ENCODE data around the gene ZC3HAV1L.
"Not testable (repeated sequence)": the region's sequence is repeated elsewhere in the genome, so short reads cannot be mapped to it uniquely, and the experiment has no call there.

ZC3HAV1L gene

GRCh38 chr7:139055674-139056073, 19.8 kb upstream of the ZC3HAV1L start:
- no peaks in the 10 kb centered on the region for H3K27me3 ChIP-seq (replicated peaks; ENCODE audit: control insufficient read depth, insufficient read depth, low read length, poor library complexity, severe bottlenecking)
- peaks cover 92% of the 10 kb centered on the region for H3K36me3 ChIP-seq (ENCODE audit: control insufficient read depth, insufficient read depth, low read length)
- no peak for DNase-seq
- H3K27ac ChIP-seq (ENCODE audit: insufficient read depth, low read length, poor library complexity, severe bottlenecking) = no peak overlapping the region
- no peaks in the 10 kb centered on the region for H3K9me3 ChIP-seq (ENCODE audit: control insufficient read depth, low read length)
- H3K4me1 ChIP-seq (ENCODE audit: control insufficient read depth, insufficient read depth, low read length, poor library complexity, severe bottlenecking) = no peaks in the 10 kb centered on the region
- no peak overlapping the region for H3K4me3 ChIP-seq (ENCODE audit: insufficient read depth, low read depth, low read length, poor library complexity, severe bottlenecking)

- not testable (repeated sequence) for H3K9me3 ChIP-seq (ENCODE audit: control insufficient read depth, low read length)
Observed at GRCh38 chr7:139054656-139055055, 18.8 kb upstream of the ZC3HAV1L start.

GRCh38 chr7:139054101-139054500, 18.3 kb upstream of the ZC3HAV1L start:
- H3K27me3 ChIP-seq (replicated peaks; ENCODE audit: control insufficient read depth, insufficient read depth, low read length, poor library complexity, severe bottlenecking) = no peaks in the 10 kb centered on the region
- no peak overlapping the region for H3K4me3 ChIP-seq (ENCODE audit: insufficient read depth, low read depth, low read length, poor library complexity, severe bottlenecking)
- H3K9me3 ChIP-seq (ENCODE audit: control insufficient read depth, low read length) = no peaks in the 10 kb centered on the region
- no peak for DNase-seq
- H3K27ac ChIP-seq (ENCODE audit: insufficient read depth, low read length, poor library complexity, severe bottlenecking) = no peak overlapping the region
- H3K4me1 ChIP-seq (ENCODE audit: control insufficient read depth, insufficient read depth, low read length, poor library complexity, severe bottlenecking) = no peaks in the 10 kb centered on the region
- H3K36me3 ChIP-seq (ENCODE audit: control insufficient read depth, insufficient read depth, low read length) = peaks cover 89% of the 10 kb centered on the region

More at GRCh38 chr7:139054656-139055055, 18.8 kb upstream of the ZC3HAV1L start:
- DNase-seq; H3K27me3 ChIP-seq (replicated peaks; ENCODE audit: control insufficient read depth, insufficient read depth, low read length, poor library complexity, severe bottlenecking); H3K4me1 ChIP-seq (ENCODE audit: control insufficient read depth, insufficient read depth, low read length, poor library complexity, severe bottlenecking); H3K4me3 ChIP-seq (ENCODE audit: insufficient read depth, low read depth, low read length, poor library complexity, severe bottlenecking); H3K27ac ChIP-seq (ENCODE audit: insufficient read depth, low read length, poor library complexity, severe bottlenecking): not testable (repeated sequence)
- H3K36me3 ChIP-seq (ENCODE audit: control insufficient read depth, insufficient read depth, low read length) = peaks cover 89% of the 10 kb centered on the region

GRCh38 chr7:139051655-139052054, 15.8 kb upstream of the ZC3HAV1L start:
- Histone ChIP-seq H3K4me3 (ENCODE audit: insufficient read depth, low read depth, low read length, poor library complexity, severe bottlenecking) (no peak overlapping the region), H3K4me1 (ENCODE audit: control insufficient read depth, insufficient read depth, low read length, poor library complexity, severe bottlenecking) (peaks cover 3% of the 10 kb centered on the region), H3K9me3 (ENCODE audit: control insufficient read depth, low read length) (no peaks in the 10 kb centered on the region), H3K36me3 (ENCODE audit: control insufficient read depth, insufficient read depth, low read length) (peaks cover 89% of the 10 kb centered on the region), H3K27ac (ENCODE audit: insufficient read depth, low read length, poor library complexity, severe bottlenecking) (no peak overlapping the region), H3K27me3 (replicated peaks; ENCODE audit: control insufficient read depth, insufficient read depth, low read length, poor library complexity, severe bottlenecking) (no peaks in the 10 kb centered on the region)
- DNase-seq = no peak

- H3K4me1 ChIP-seq (ENCODE audit: control insufficient read depth, insufficient read depth, low read length, poor library complexity, severe bottlenecking) = peaks cover 16% of the 10 kb centered on the region
- no peaks in the 10 kb centered on the region for H3K27me3 ChIP-seq (replicated peaks; ENCODE audit: control insufficient read depth, insufficient read depth, low read length, poor library complexity, severe bottlenecking)
- no peaks in the 10 kb centered on the region for H3K9me3 ChIP-seq (ENCODE audit: control insufficient read depth, low read length)
- no peak for DNase-seq
- H3K4me3 ChIP-seq (ENCODE audit: insufficient read depth, low read depth, low read length, poor library complexity, severe bottlenecking) = no peak overlapping the region
- no peak overlapping the region for H3K27ac ChIP-seq (ENCODE audit: insufficient read depth, low read length, poor library complexity, severe bottlenecking)
- H3K36me3 ChIP-seq (ENCODE audit: control insufficient read depth, insufficient read depth, low read length) = peaks cover 82% of the 10 kb centered on the region
Observed at GRCh38 chr7:139049936-139050335, 14.1 kb upstream of the ZC3HAV1L start.

GRCh38 chr7:139049111-139049510, 13.3 kb upstream of the ZC3HAV1L start:
- no peaks in the 10 kb centered on the region for H3K9me3 ChIP-seq (ENCODE audit: control insufficient read depth, low read length)
- no peaks in the 10 kb centered on the region for H3K27me3 ChIP-seq (replicated peaks; ENCODE audit: control insufficient read depth, insufficient read depth, low read length, poor library complexity, severe bottlenecking)
- no peak for DNase-seq
- peaks cover 77% of the 10 kb centered on the region for H3K36me3 ChIP-seq (ENCODE audit: control insufficient read depth, insufficient read depth, low read length)
- no peak overlapping the region for H3K27ac ChIP-seq (ENCODE audit: insufficient read depth, low read length, poor library complexity, severe bottlenecking)
- no peak overlapping the region for H3K4me3 ChIP-seq (ENCODE audit: insufficient read depth, low read depth, low read length, poor library complexity, severe bottlenecking)
- peaks cover 24% of the 10 kb centered on the region for H3K4me1 ChIP-seq (ENCODE audit: control insufficient read depth, insufficient read depth, low read length, poor library complexity, severe bottlenecking)

GRCh38 chr7:139047970-139048369, 12.1 kb upstream of the ZC3HAV1L start:
- H3K27ac ChIP-seq (ENCODE audit: insufficient read depth, low read length, poor library complexity, severe bottlenecking) = no peak overlapping the region
- H3K4me1 ChIP-seq (ENCODE audit: control insufficient read depth, insufficient read depth, low read length, poor library complexity, severe bottlenecking) = peaks cover 31% of the 10 kb centered on the region
- DNase-seq = no peak
- H3K9me3 ChIP-seq (ENCODE audit: control insufficient read depth, low read length) = no peaks in the 10 kb centered on the region
- no peaks in the 10 kb centered on the region for H3K27me3 ChIP-seq (replicated peaks; ENCODE audit: control insufficient read depth, insufficient read depth, low read length, poor library complexity, severe bottlenecking)
- peaks cover 65% of the 10 kb centered on the region for H3K36me3 ChIP-seq (ENCODE audit: control insufficient read depth, insufficient read depth, low read length)
- H3K4me3 ChIP-seq (ENCODE audit: insufficient read depth, low read depth, low read length, poor library complexity, severe bottlenecking) = no peak overlapping the region

- Histone ChIP-seq H3K36me3 (ENCODE audit: control insufficient read depth, insufficient read depth, low read length) (peaks cover 48% of the 10 kb centered on the region), H3K27ac (ENCODE audit: insufficient read depth, low read length, poor library complexity, severe bottlenecking) (no peak overlapping the region), H3K4me1 (ENCODE audit: control insufficient read depth, insufficient read depth, low read length, poor library complexity, severe bottlenecking) (peaks cover 31% of the 10 kb centered on the region), H3K27me3 (replicated peaks; ENCODE audit: control insufficient read depth, insufficient read depth, low read length, poor library complexity, severe bottlenecking) (no peaks in the 10 kb centered on the region), H3K9me3 (ENCODE audit: control insufficient read depth, low read length) (no peaks in the 10 kb centered on the region), H3K4me3 (ENCODE audit: insufficient read depth, low read depth, low read length, poor library complexity, severe bottlenecking) (no peak overlapping the region)
- DNase-seq = no peak
Observed at GRCh38 chr7:139046143-139046542, 10.3 kb upstream of the ZC3HAV1L start.

GRCh38 chr7:139044813-139045794, 9.3 kb upstream of the ZC3HAV1L start:
- peak overlapping the region; percentile 35 for H3K27ac ChIP-seq (ENCODE audit: insufficient read depth, low read length, poor library complexity, severe bottlenecking)
- H3K36me3 ChIP-seq (ENCODE audit: control insufficient read depth, insufficient read depth, low read length) = peaks cover 38% of the 10 kb centered on the region
- H3K4me1 ChIP-seq (ENCODE audit: control insufficient read depth, insufficient read depth, low read length, poor library complexity, severe bottlenecking) = peaks cover 31% of the 10 kb centered on the region
- no peak for DNase-seq
- no peak overlapping the region for H3K4me3 ChIP-seq (ENCODE audit: insufficient read depth, low read depth, low read length, poor library complexity, severe bottlenecking)
- no peaks in the 10 kb centered on the region for H3K27me3 ChIP-seq (replicated peaks; ENCODE audit: control insufficient read depth, insufficient read depth, low read length, poor library complexity, severe bottlenecking)
- no peaks in the 10 kb centered on the region for H3K9me3 ChIP-seq (ENCODE audit: control insufficient read depth, low read length)
